Endothelial cell of umbilical vein (primary cell): Measurements from ENCODE around the gene CDX1. TPM values are rescaled to one million over a fixed set of nuclear protein-coding genes. Genes with fewer than 3 reads are reported as not detected.
"Not testable (repeated sequence)": the region's sequence is repeated elsewhere in the genome, so short reads cannot be mapped to it uniquely, and the experiment has no call there.

ENCODE experiments used
- BruUV-seq: library from RNA; stranded (reverse); fragments of 400-500 nt; replicated peaks from 2 replicates; lab custom pipeline; 2021; lab: Mats Ljungman, UMichigan
- CTCF ChIA-PET: fragments of 300-600, 350-600 bp; sonication (Branson Sonifier 250); formaldehyde crosslinking; loops from one replicate; lab custom pipeline; 2021; ENCODE audit warnings: antibody characterized with exemption, inconsistent platforms; lab: Charles Lee
- POLR2A ChIA-PET: fragments of 300-600, 350-600 bp; sonication (Branson Sonifier 250); formaldehyde crosslinking; loops from one replicate; lab custom pipeline; 2021; ENCODE audit warnings: antibody characterized with exemption, inconsistent platforms; lab: Charles Lee
- DNase-seq: peaks from one replicate; pipeline ENCODE4 v3.0.0-alpha.2; 2011; ENCODE audit warnings: low read depth, low spot score
- FAIRE-seq: peaks from 2 replicates; lab custom pipeline; 2011; peaks lifted over from hg19 to GRCh38; lab: Jason Lieb, UNC
- H2AFZ ChIP-seq: 2 replicates; pipeline ENCODE4 v1.6.0; 2012; ENCODE audit warnings: low read depth, low read length, control low read depth, inconsistent platforms
- H3K27ac ChIP-seq: 2 replicates; pipeline ENCODE4 v1.5.1; 2011; ENCODE audit warnings: low read depth, mild to moderate bottlenecking, control low read depth, low read length, moderate library complexity; ENCODE audit not compliant: insufficient read depth
- H3K27me3 ChIP-seq, 2 experiments: 2 replicates each; pipeline versions ENCODE4 v1.6.0 to v1.6.1; 2011; ENCODE audit warnings: low read length in 2 of 2, mixed read lengths in 1 of 2; ENCODE audit not compliant: control insufficient read depth in 2 of 2, insufficient read depth in 2 of 2
- H3K36me3 ChIP-seq, 2 experiments: 2 replicates in 1 of 2; 3 replicates in 1 of 2; pipeline ENCODE4 v1.5.1; 2011; ENCODE audit warnings: low read length in 2 of 2, mild to moderate bottlenecking in 1 of 2, moderate library complexity in 1 of 2; ENCODE audit not compliant: control insufficient read depth in 2 of 2, insufficient read depth in 2 of 2; ENCODE audit errors: extremely low read depth in 1 of 2
- H3K4me1 ChIP-seq: 3 replicates; pipeline ENCODE4 v1.5.1; 2011; ENCODE audit warnings: mild to moderate bottlenecking, low read length; ENCODE audit not compliant: control insufficient read depth, insufficient read depth; ENCODE audit errors: extremely low read depth
- H3K4me2 ChIP-seq: 2 replicates; pipeline ENCODE4 v1.6.1; 2011; ENCODE audit warnings: low read length, control low read depth, mixed read lengths; ENCODE audit not compliant: insufficient read depth
- H3K4me3 ChIP-seq, 3 experiments: fragments of 200-600 bp in 1 of 3; sonication (generic), shearing (Covaris generic) in 1 of 3; replicated peaks in 1 of 3; 2 replicates each; pipeline ENCODE4 v1.5.1; 2011 to 2016; ENCODE audit warnings: control low read depth in 3 of 3, low read length in 3 of 3, mild to moderate bottlenecking in 2 of 3, inconsistent platforms in 1 of 3, low read depth in 1 of 3, moderate library complexity in 1 of 3; ENCODE audit not compliant: insufficient read depth in 1 of 3
- H3K79me2 ChIP-seq: 2 replicates; pipeline ENCODE4 v1.6.0; 2012; ENCODE audit warnings: low read length, inconsistent platforms; ENCODE audit not compliant: control insufficient read depth, insufficient read depth
- H3K9ac ChIP-seq: replicated peaks from 2 replicates; pipeline ENCODE3; 2011; ENCODE audit warnings: low read length, control low read depth; ENCODE audit not compliant: insufficient read depth; ENCODE audit errors: extremely low read depth
- H3K9me1 ChIP-seq: replicated peaks from 3 replicates; pipeline ENCODE4 v1.6.0; 2011; ENCODE audit warnings: mild to moderate bottlenecking, low read length; ENCODE audit not compliant: control insufficient read depth, insufficient read depth; ENCODE audit errors: extremely low read depth
- H3K9me3 ChIP-seq: replicated peaks from 2 replicates; pipeline ENCODE4 v1.5.1; 2012; ENCODE audit warnings: low read length, inconsistent platforms; ENCODE audit not compliant: control insufficient read depth, insufficient read depth
- H4K20me1 ChIP-seq: replicated peaks from 2 replicates; pipeline ENCODE3; 2011; ENCODE audit warnings: mild to moderate bottlenecking, low read length; ENCODE audit not compliant: control insufficient read depth, insufficient read depth; ENCODE audit errors: extremely low read depth
- CTCF ChIP-seq, 2 donors: IDR thresholded peaks; 1 replicate in 1 of 2; 2 replicates in 1 of 2; pipeline ENCODE4 v1.5.1; 2011; ENCODE audit warnings: low read length in 2 of 2, mild to moderate bottlenecking in 2 of 2, moderate library complexity in 2 of 2, control low read depth in 1 of 2, inconsistent platforms in 1 of 2, low read depth in 1 of 2; ENCODE audit not compliant: insufficient read depth in 1 of 2; ENCODE audit errors: extremely low read depth in 1 of 2
- EZH2 ChIP-seq: IDR thresholded peaks from 2 replicates; pipeline ENCODE4 v1.6.1; 2012; ENCODE audit warnings: borderline replicate concordance, low read depth, mild to moderate bottlenecking, moderate library complexity, low read length, inconsistent platforms; ENCODE audit not compliant: severe bottlenecking
- FOS ChIP-seq: IDR thresholded peaks from 2 replicates; pipeline ENCODE4 v1.6.1; 2011; ENCODE audit warnings: mild to moderate bottlenecking, low read length, moderate library complexity, borderline replicate concordance; ENCODE audit not compliant: insufficient read depth
- GATA2 ChIP-seq: IDR thresholded peaks from 2 replicates; pipeline ENCODE4 v1.7.0; 2011; ENCODE audit warnings: low read depth, mild to moderate bottlenecking, moderate library complexity, mixed read lengths, low read length; ENCODE audit not compliant: insufficient read length, insufficient read depth
- JUN ChIP-seq: IDR thresholded peaks from 2 replicates; pipeline ENCODE4 v1.6.1; 2011; ENCODE audit warnings: borderline replicate concordance, low read depth; ENCODE audit not compliant: insufficient read length, insufficient read depth
- MAX ChIP-seq: IDR thresholded peaks from 2 replicates; pipeline ENCODE4 v1.6.1; 2011; ENCODE audit not compliant: insufficient read depth, insufficient read length
- MYC ChIP-seq: IDR thresholded peaks from one replicate; pipeline ENCODE4 v1.6.1; 2011; ENCODE audit warnings: mild to moderate bottlenecking, low read depth, low read length
- POLR2A ChIP-seq: IDR thresholded peaks from 2 replicates; pipeline ENCODE4 v1.6.1; 2012; ENCODE audit warnings: low read depth, mild to moderate bottlenecking, control low read depth, low read length
- POLR2AphosphoS5 ChIP-seq: IDR thresholded peaks from 2 replicates; pipeline ENCODE4 v1.6.1; 2012; ENCODE audit warnings: low read depth, mild to moderate bottlenecking, control low read depth, low read length, moderate library complexity; ENCODE audit not compliant: insufficient read depth
- dilution Hi-C: fragments of 300-500 bp; cut with MboI; formaldehyde crosslinking; loops from one replicate; pipeline ENCODE4 v1.15.0; 2019; ENCODE audit warnings: low sequenced_read_pairs; ENCODE audit not compliant: extremely low pct_ligation_motif_present
- intact Hi-C: fragments of 100-400 bp; cut with micrococcal nuclease; formaldehyde crosslinking; loops from one replicate; pipeline ENCODE4 v1.10.0; 2022
- polyA plus RNA-seq, 4 experiments: library from polyadenylated mRNA; depleted of rRNA in 3 of 4; stranded (reverse) in 3 of 4; unstranded in 1 of 4; fragments of >200 nt; gene quantifications; 2 replicates each; pipeline versions ENCODE4 v1.2.1 to v1.2.3, GENCODE V29; 2011 to 2012; ENCODE audit warnings: missing spikeins in 1 of 4
- total RNA-seq: library from RNA; stranded (reverse); gene quantifications from 2 replicates; pipeline ENCODE4 v1.2.3, GENCODE V29; 2021

CDX1 gene
- total and polyA plus RNA-seq, 2 donors (not counting 3 experiments of a cell fraction or from before 2014, with no cell fraction given) = not detected

DNA sequence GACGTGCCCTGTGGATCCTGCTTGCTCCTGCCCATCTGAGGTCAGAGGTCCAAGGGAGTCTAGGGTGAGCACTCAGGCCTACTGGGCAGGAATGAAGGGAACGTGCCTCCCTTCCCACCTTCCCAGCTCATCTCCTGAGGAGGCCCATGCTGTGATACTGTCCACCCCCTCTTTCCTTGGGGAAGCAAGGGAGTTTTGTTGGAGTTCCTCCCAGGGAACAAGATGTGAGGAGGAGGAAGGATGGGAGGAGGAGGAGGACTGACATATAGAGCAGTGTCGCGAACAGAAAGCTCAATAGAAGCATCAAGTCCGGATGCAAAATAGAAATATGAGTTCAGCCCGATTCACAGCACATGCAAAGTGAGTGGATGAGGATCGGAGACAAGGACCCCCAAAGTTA, 64.3 kb downstream of the CDX1 start:
- CTCF ChIA-PET = interaction anchor here (0.8 to 1.2 kb wide), 2 partner anchors 13 to 37 kb away, joined by 3 read pairs; no protein-coding TSS in a partner anchor

DNA sequence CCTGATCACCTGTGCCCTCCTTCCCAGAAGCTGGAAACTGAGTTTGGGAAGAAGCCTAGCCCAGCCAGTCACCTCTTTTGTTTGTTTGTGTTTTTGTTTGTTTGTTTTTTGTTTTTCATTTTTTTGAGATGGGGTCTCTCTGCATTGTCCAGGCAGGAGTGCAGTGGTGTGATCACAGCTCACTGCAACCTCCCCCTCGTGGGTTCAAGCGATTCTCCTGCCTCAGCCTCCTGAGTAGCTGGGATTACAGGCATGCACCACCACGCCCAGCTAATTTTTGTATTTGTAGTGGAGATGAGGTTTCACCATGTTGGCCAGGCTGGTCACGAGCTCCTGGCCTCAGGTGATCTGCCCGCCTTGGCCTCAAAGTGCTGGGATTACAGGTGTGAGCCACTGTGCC, 67.1 kb downstream of the CDX1 start:
- DNase-seq, H3K27me3 ChIP-seq, H3K4me1 ChIP-seq, FAIRE-seq, BruUV-seq, H3K27ac ChIP-seq, POLR2A ChIA-PET, H3K9me1 ChIP-seq, H4K20me1 ChIP-seq, intact Hi-C loops, H3K9ac ChIP-seq, H3K79me2 ChIP-seq, H3K36me3 ChIP-seq, H3K4me3 ChIP-seq, H2AFZ ChIP-seq, H3K4me2 ChIP-seq, H3K9me3 ChIP-seq, dilution Hi-C loops: not testable (repeated sequence)
- CTCF ChIA-PET = interaction anchor here (1.6 to 2.1 kb wide), 3 partner anchors 9 to 15 kb away, joined by 3 to 7 read pairs (median 6); no protein-coding TSS in a partner anchor

More for the DNA sequence above, 64.3 kb downstream of the CDX1 start:
- no peaks in the 10 kb centered on the region for H4K20me1 ChIP-seq
- intact Hi-C loops (no loop called here), dilution Hi-C loops (no loop called here)
- no peak overlapping the region for H3K9ac ChIP-seq
- H3K9me3 ChIP-seq = no peaks in the 10 kb centered on the region
- no peaks in the 10 kb centered on the region for H3K79me2 ChIP-seq
- H3K9me1 ChIP-seq = no peaks in the 10 kb centered on the region
- no peak for DNase-seq
- no peak overlapping the region for H3K4me2 ChIP-seq
- POLR2A ChIA-PET = interaction anchor here (0.7 kb wide), 1 partner anchor 89 kb away, joined by 9 read pairs; no protein-coding TSS in a partner anchor
- no peaks in the 10 kb centered on the region for H3K4me1 ChIP-seq
- TF ChIP-seq GATA2 (no peak), JUN (no peak), MAX (no peak), POLR2AphosphoS5 (no peak), CTCF (IDR thresholded peaks at IDR 0.05; ENCODE audit: extremely low read depth in 1 of 2, insufficient read depth in 1 of 2, low read depth in 1 of 2, low read length in 2 of 2) (no peak), MYC (no peak), EZH2 (no peak), POLR2A (no peak), FOS (no peak)
- no peak overlapping the region for H3K4me3 ChIP-seq
- H3K27ac ChIP-seq = no peak overlapping the region
- no peak for FAIRE-seq
- BruUV-seq = no TSS peak
- H2AFZ ChIP-seq = no peak overlapping the region
- H3K36me3 ChIP-seq = no peaks in the 10 kb centered on the region
- H3K27me3 ChIP-seq = peaks cover 0 to 2% of the 10 kb centered on the region in 2 experiments
